Measurements from ENCODE around the gene CCDC160.

DNA sequence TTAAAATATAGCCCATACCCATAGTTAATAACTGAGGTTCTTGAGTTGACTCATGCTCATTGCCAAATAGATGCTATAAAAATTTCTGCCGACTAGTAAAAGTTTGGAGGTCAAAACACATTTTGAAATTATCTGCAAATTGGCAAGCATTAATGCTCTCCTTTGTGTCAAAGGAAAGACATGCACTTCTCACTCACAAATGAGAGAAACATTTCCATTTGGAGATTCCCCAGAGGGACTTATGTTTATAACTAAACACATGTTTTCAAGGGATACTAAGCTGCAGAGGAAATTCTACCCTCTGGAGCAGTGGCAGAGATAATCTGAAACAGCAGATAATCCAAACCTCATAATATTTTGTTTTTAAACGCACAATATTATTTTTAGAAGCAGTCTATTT lies 45.7 kb upstream of the CCDC160 start:
- TF ChIP-seq FOXM1 (IDR thresholded peaks at IDR 0.05; ENCODE audit: borderline replicate concordance), result no peak
- TF ChIP-seq FOXA1 (IDR thresholded peaks at IDR 0.05), result no peak
- no peak for TF ChIP-seq BHLHE40 (IDR thresholded peaks at IDR 0.05; ENCODE audit: borderline replicate concordance)
- TF ChIP-seq HDGF (IDR thresholded peaks at IDR 0.05; ENCODE audit: borderline replicate concordance), result no peak
- TF ChIP-seq ELF4 (IDR thresholded peaks at IDR 0.05), result no peak
- no peak for TF ChIP-seq SP1 (IDR thresholded peaks at IDR 0.05)
- no peak for TF ChIP-seq ARNT (IDR thresholded peaks at IDR 0.05)
- no peak for TF ChIP-seq FOXK2 (IDR thresholded peaks at IDR 0.05)
